ENCODE data around the gene ALK. TPM values are rescaled to one million over a fixed set of nuclear protein-coding genes. Genes with fewer than 3 reads are reported as not detected.

Gene ALK
- total RNA-seq, 1 experiment from 2014 or later = 0.07 TPM

GRCh38 chr2:29749843-29750242 lies 171.5 kb downstream of the ALK start:
- BruUV-seq (replicated peaks) = no TSS peak
- Mint-ChIP-seq H3K9me3 (ENCODE audit: unreplicated experiment) (peaks cover 7% of the 10 kb centered on the region), H3K4me3 (ENCODE audit: unreplicated experiment) (no peak overlapping the region), H3K36me3 (ENCODE audit: insufficient read depth, unreplicated experiment) (no peaks in the 10 kb centered on the region), H3K27me3 (ENCODE audit: insufficient read depth, unreplicated experiment) (no peaks in the 10 kb centered on the region), H3K27ac (ENCODE audit: low read depth, unreplicated experiment) (no peak overlapping the region), H3K4me1 (ENCODE audit: insufficient read depth, unreplicated experiment) (peaks cover 7% of the 10 kb centered on the region)
- peak; percentile 68 for DNase-seq (ENCODE audit: unreplicated experiment)
- ChIA-PET CTCF (no interaction called here), POLR2A (interaction anchor here (0.6 kb wide), 1 partner anchor 84 kb away, joined by 3 read pairs; no protein-coding TSS in a partner anchor)
- TF ChIP-seq, protein P1, sequence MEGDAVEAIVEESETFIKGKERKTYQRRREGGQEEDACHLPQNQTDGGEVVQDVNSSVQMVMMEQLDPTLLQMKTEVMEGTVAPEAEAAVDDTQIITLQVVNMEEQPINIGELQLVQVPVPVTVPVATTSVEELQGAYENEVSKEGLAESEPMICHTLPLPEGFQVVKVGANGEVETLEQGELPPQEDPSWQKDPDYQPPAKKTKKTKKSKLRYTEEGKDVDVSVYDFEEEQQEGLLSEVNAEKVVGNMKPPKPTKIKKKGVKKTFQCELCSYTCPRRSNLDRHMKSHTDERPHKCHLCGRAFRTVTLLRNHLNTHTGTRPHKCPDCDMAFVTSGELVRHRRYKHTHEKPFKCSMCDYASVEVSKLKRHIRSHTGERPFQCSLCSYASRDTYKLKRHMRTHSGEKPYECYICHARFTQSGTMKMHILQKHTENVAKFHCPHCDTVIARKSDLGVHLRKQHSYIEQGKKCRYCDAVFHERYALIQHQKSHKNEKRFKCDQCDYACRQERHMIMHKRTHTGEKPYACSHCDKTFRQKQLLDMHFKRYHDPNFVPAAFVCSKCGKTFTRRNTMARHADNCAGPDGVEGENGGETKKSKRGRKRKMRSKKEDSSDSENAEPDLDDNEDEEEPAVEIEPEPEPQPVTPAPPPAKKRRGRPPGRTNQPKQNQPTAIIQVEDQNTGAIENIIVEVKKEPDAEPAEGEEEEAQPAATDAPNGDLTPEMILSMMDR (IDR thresholded peaks at IDR 0.05; ENCODE audit: unreplicated experiment) = no peak
- intact Hi-C loops (cut with micrococcal nuclease) = no loop called here

- Mint-ChIP-seq H3K4me1 (ENCODE audit: insufficient read depth, unreplicated experiment) (peaks cover 7% of the 10 kb centered on the region), H3K36me3 (ENCODE audit: insufficient read depth, unreplicated experiment) (no peaks in the 10 kb centered on the region), H3K4me3 (ENCODE audit: unreplicated experiment) (no peak overlapping the region), H3K27me3 (ENCODE audit: insufficient read depth, unreplicated experiment) (no peaks in the 10 kb centered on the region), H3K27ac (ENCODE audit: low read depth, unreplicated experiment) (no peak overlapping the region), H3K9me3 (ENCODE audit: unreplicated experiment) (peaks cover 7% of the 10 kb centered on the region)
- DNase-seq (ENCODE audit: unreplicated experiment) = peak; percentile 3
- intact Hi-C loops (cut with micrococcal nuclease) = no loop called here
- POLR2A ChIA-PET = no interaction called here
- no TSS peak for BruUV-seq (replicated peaks)
- TF ChIP-seq, protein P1 (IDR thresholded peaks at IDR 0.05; ENCODE audit: unreplicated experiment) = no peak
- CTCF ChIA-PET = no interaction called here
Observed at GRCh38 chr2:29749041-29749440, 172.3 kb downstream of the ALK start.

DNA sequence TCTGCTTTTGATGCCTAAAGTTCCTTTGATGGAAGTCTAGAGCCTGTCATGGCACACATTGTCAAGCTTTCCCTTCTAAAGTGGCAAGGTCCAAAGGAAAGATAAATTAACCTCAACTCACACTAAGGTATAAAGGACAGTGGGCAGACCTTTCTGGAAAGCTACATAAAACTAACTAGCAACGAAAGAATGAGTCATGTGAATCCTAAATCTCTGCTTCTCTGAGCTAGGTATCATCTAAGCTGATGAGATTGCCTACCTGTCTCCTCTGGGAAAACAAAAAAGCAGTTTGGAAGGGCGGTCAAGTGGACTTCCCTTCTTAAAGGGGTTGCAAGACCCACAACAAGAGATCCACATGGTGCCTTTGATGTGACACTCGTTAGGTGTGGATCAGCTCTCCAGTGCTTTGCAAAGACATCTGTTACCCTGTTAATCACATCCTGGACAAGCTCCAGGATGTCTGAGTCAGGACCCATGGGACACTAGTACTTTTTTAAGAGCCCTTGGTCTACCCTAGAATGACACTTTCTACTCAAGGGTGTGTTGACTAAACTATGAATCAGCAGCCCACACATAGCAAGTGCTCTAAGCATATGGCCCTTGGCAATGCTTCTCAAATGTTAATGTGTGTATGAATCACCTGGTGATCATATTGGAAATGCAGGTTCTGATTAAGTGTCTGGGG lies 173.5 kb downstream of the ALK start:
- no peak overlapping the region for H3K4me3 Mint-ChIP-seq (ENCODE audit: unreplicated experiment)
- TF ChIP-seq, protein P1 (IDR thresholded peaks at IDR 0.05; ENCODE audit: unreplicated experiment) = no peak
- POLR2A ChIA-PET = interaction anchor here (0.7 to 1.2 kb wide), 3 partner anchors 12 to 85 kb away, joined by 3 to 4 read pairs (median 3); no protein-coding TSS in a partner anchor
- peaks cover 7% of the 10 kb centered on the region for H3K9me3 Mint-ChIP-seq (ENCODE audit: unreplicated experiment)
- CTCF ChIA-PET = no interaction called here
- H3K4me1 Mint-ChIP-seq (ENCODE audit: insufficient read depth, unreplicated experiment) = peaks cover 7% of the 10 kb centered on the region
- no TSS peak for BruUV-seq (replicated peaks)
- DNase-seq (ENCODE audit: unreplicated experiment) = peak; percentile 99
- no peaks in the 10 kb centered on the region for H3K27me3 Mint-ChIP-seq (ENCODE audit: insufficient read depth, unreplicated experiment)
- no peaks in the 10 kb centered on the region for H3K36me3 Mint-ChIP-seq (ENCODE audit: insufficient read depth, unreplicated experiment)
- intact Hi-C loops (cut with micrococcal nuclease) = no loop called here
- peak overlapping the region; percentile 16 for H3K27ac Mint-ChIP-seq (ENCODE audit: low read depth, unreplicated experiment)

DNA sequence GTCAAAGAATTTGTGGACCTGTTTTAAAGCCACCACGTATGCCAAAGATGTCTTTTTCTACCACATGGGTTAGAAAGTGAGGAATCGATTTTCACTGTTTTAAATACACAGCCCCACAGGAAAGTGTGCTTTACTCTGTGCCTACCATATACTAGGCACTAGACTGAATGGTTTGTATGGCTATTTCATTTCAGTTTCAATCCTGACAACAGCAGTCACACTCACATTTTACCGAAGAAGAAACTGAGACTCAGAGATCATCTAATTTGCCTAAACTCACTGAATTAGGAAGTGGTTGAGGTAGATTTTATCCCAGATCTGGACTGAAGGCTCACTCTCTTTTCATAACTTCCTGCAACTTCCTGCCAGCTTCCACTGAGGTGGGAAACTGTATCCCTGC lies 176.4 kb downstream of the ALK start:
- ChIA-PET CTCF (interaction anchor here (1.2 kb wide), 1 partner anchor 39 kb away, joined by 3 read pairs; no protein-coding TSS in a partner anchor), POLR2A (no interaction called here)
- no peak overlapping the region for H3K27ac Mint-ChIP-seq (ENCODE audit: low read depth, unreplicated experiment)
- H3K27me3 Mint-ChIP-seq (ENCODE audit: insufficient read depth, unreplicated experiment) = no peaks in the 10 kb centered on the region
- no TSS peak for BruUV-seq (replicated peaks)
- H3K9me3 Mint-ChIP-seq (ENCODE audit: unreplicated experiment) = no peaks in the 10 kb centered on the region
- TF ChIP-seq, protein P1 (IDR thresholded peaks at IDR 0.05; ENCODE audit: unreplicated experiment) = no peak
- peaks cover 7% of the 10 kb centered on the region for H3K4me1 Mint-ChIP-seq (ENCODE audit: insufficient read depth, unreplicated experiment)
- DNase-seq (ENCODE audit: unreplicated experiment) = no peak
- intact Hi-C loops (cut with micrococcal nuclease) = no loop called here
- no peak overlapping the region for H3K4me3 Mint-ChIP-seq (ENCODE audit: unreplicated experiment)
- no peaks in the 10 kb centered on the region for H3K36me3 Mint-ChIP-seq (ENCODE audit: insufficient read depth, unreplicated experiment)

All from MCF 10A (cell line).